Keratinocyte (primary cell): ENCODE data around the gene BCL7A. TPM values are rescaled to one million over a fixed set of nuclear protein-coding genes. Genes with fewer than 3 reads are reported as not detected.

Source experiments
- DNase-seq: peaks from one replicate; pipeline ENCODE4 v3.0.0-alpha.2; 2011; ENCODE audit warnings: low read depth, missing footprints, low spot score
- FAIRE-seq: peaks from 2 replicates; lab custom pipeline; 2011; peaks lifted over from hg19 to GRCh38; lab: Jason Lieb, UNC
- H2AFZ ChIP-seq: 2 replicates; pipeline ENCODE4 v1.6.0; 2012; ENCODE audit warnings: low read length, control low read depth, inconsistent platforms; ENCODE audit not compliant: control insufficient read depth
- H3K27ac ChIP-seq: 2 replicates; pipeline ENCODE4 v1.5.1; 2011; ENCODE audit warnings: low read length; ENCODE audit not compliant: control insufficient read depth, insufficient read depth
- H3K27me3 ChIP-seq: 3 replicates; pipeline ENCODE4 v1.6.0; 2011; ENCODE audit warnings: low read length; ENCODE audit not compliant: control insufficient read depth, insufficient read depth; ENCODE audit errors: extremely low read depth
- H3K36me3 ChIP-seq, 2 experiments: 2 replicates in 1 of 2; 3 replicates in 1 of 2; pipeline ENCODE4 v1.5.1; 2011; ENCODE audit warnings: low read length in 2 of 2, mild to moderate bottlenecking in 1 of 2; ENCODE audit not compliant: control insufficient read depth in 2 of 2, insufficient read depth in 2 of 2; ENCODE audit errors: extremely low read depth in 1 of 2
- H3K4me1 ChIP-seq: 3 replicates; pipeline ENCODE4 v1.5.1; 2011; ENCODE audit warnings: low read length; ENCODE audit not compliant: control insufficient read depth, insufficient read depth; ENCODE audit errors: extremely low read depth
- H3K4me2 ChIP-seq: 3 replicates; pipeline ENCODE4 v1.6.0; 2011; ENCODE audit warnings: low read depth, low read length; ENCODE audit not compliant: control insufficient read depth, insufficient read depth; ENCODE audit errors: extremely low read depth
- H3K4me3 ChIP-seq, 3 experiments: fragments of 200-600 bp in 1 of 3; sonication (generic) in 1 of 3; 2 replicates in 2 of 3; 3 replicates in 1 of 3; pipeline ENCODE4 v1.5.1; 2011 to 2016; ENCODE audit warnings: low read length in 3 of 3, mild to moderate bottlenecking in 3 of 3, control low read depth in 2 of 3, inconsistent platforms in 1 of 3, low read depth in 1 of 3, mixed read lengths in 1 of 3, mixed run types in 1 of 3, moderate library complexity in 1 of 3; ENCODE audit not compliant: control insufficient read depth in 2 of 3, insufficient read depth in 2 of 3; ENCODE audit errors: extremely low read depth in 1 of 3
- H3K79me2 ChIP-seq: 2 replicates; pipeline ENCODE4 v1.6.0; 2012; ENCODE audit warnings: low read length; ENCODE audit not compliant: control insufficient read depth, insufficient read depth
- H3K9ac ChIP-seq: 3 replicates; pipeline ENCODE4 v1.6.0; 2011; ENCODE audit warnings: low read length; ENCODE audit not compliant: control insufficient read depth, insufficient read depth; ENCODE audit errors: extremely low read depth
- H3K9me1 ChIP-seq: 3 replicates; pipeline ENCODE4 v1.6.0; 2011; ENCODE audit warnings: low read length; ENCODE audit not compliant: control insufficient read depth, insufficient read depth; ENCODE audit errors: extremely low read depth
- H3K9me3 ChIP-seq: 2 replicates; pipeline ENCODE4 v1.5.1; 2012; ENCODE audit warnings: low read depth, low read length; ENCODE audit not compliant: control insufficient read depth
- H4K20me1 ChIP-seq: 3 replicates; pipeline ENCODE4 v1.6.0; 2011; ENCODE audit warnings: low read length; ENCODE audit not compliant: control insufficient read depth, insufficient read depth; ENCODE audit errors: extremely low read depth
- CTCF ChIP-seq, 3 experiments: IDR thresholded peaks in 1 of 3; conservative IDR thresholded peaks in 1 of 3; optimal IDR thresholded peaks in 1 of 3; 2 replicates in 2 of 3; 3 replicates in 1 of 3; pipeline versions ENCODE3 to v1.5.1; 2011; ENCODE audit warnings: low read length in 3 of 3, mild to moderate bottlenecking in 3 of 3, moderate library complexity in 2 of 3, control low read depth in 1 of 3, inconsistent platforms in 1 of 3; ENCODE audit not compliant: insufficient read depth in 2 of 3; ENCODE audit errors: extremely low read depth in 1 of 3
- EZH2 ChIP-seq: IDR thresholded peaks from one replicate; pipeline ENCODE4 v1.6.1; 2012; ENCODE audit warnings: inconsistent platforms, mild to moderate bottlenecking, low read length, moderate library complexity
- dilution Hi-C: fragments of 300-500 bp; cut with MboI; formaldehyde crosslinking; loops from one replicate; pipeline ENCODE4 v1.7.0; 2020; ENCODE audit warnings: low sequenced_read_pairs; ENCODE audit not compliant: extremely low pct_ligation_motif_present
- polyA plus RNA-seq, 5 experiments: library from polyadenylated mRNA; depleted of rRNA in 3 of 5; stranded (reverse) in 3 of 5; stranded (forward) in 1 of 5; unstranded in 1 of 5; fragments of >200 nt; gene quantifications; 1 replicate in 1 of 5; 2 replicates in 3 of 5; 3 replicates in 1 of 5; pipeline versions ENCODE4 v1.2.1 to v1.2.3, GENCODE V29; 2011 to 2012; ENCODE audit warnings: missing spikeins in 2 of 5, low read depth in 1 of 5, low replicate concordance in 1 of 5

Gene BCL7A
- polyA plus RNA-seq, 1 donor (not counting 4 experiments of a cell fraction or from before 2014, with no cell fraction given), result 12.8 TPM

- H3K79me2 ChIP-seq, result peaks cover 60% of the 10 kb centered on the region
- peak overlapping the region; percentile 100 for H3K4me2 ChIP-seq
- H3K9ac ChIP-seq, result peak overlapping the region; percentile 91
- peak overlapping the region; percentile 79 for H3K27ac ChIP-seq
- H3K4me3 ChIP-seq, result peak overlapping the region; percentile 62 to 99 (median 99)
- peaks cover 15% of the 10 kb centered on the region for H4K20me1 ChIP-seq
- H3K27me3 ChIP-seq, result no peaks in the 10 kb centered on the region
- dilution Hi-C loops, result loop anchor here (5.0 kb wide), 1 partner anchor 37 kb away; no protein-coding TSS in a partner anchor
- H3K4me1 ChIP-seq, result peaks cover 26% of the 10 kb centered on the region
- H3K9me3 ChIP-seq, result no peaks in the 10 kb centered on the region
- peaks cover 8 to 13% of the 10 kb centered on the region in 2 experiments for H3K36me3 ChIP-seq
- H2AFZ ChIP-seq, result no peak overlapping the region
- TF ChIP-seq CTCF (optimal IDR thresholded peaks at IDR 0.05 in 1 of 3, IDR thresholded peaks at IDR 0.05 in 1 of 3, conservative IDR thresholded peaks at IDR 0.05 in 1 of 3; ENCODE audit: extremely low read depth in 1 of 3, insufficient read depth in 2 of 3, low read length in 3 of 3) (no peak), EZH2 (no peak)
- FAIRE-seq, result peak; percentile 84
- H3K9me1 ChIP-seq, result peaks cover 4% of the 10 kb centered on the region
- no peak for DNase-seq
Observed at GRCh38 chr12:122080149-122081082, 58.7 kb downstream of the BCL7A start.

GRCh38 chr12:122081083-122081696, 59.5 kb downstream of the BCL7A start:
- dilution Hi-C loops, result loop anchor here (5.0 kb wide), 1 partner anchor 36 kb away; no protein-coding TSS in a partner anchor
- no peak for DNase-seq
- Histone ChIP-seq H3K9me3 (no peaks in the 10 kb centered on the region), H3K4me2 (peak overlapping the region; percentile 100), H3K36me3 (peaks cover 12 to 13% of the 10 kb centered on the region in 2 experiments), H3K79me2 (peaks cover 68% of the 10 kb centered on the region), H3K4me1 (peaks cover 26% of the 10 kb centered on the region), H4K20me1 (peaks cover 15% of the 10 kb centered on the region), H2AFZ (no peak overlapping the region), H3K9me1 (peaks cover 4% of the 10 kb centered on the region), H3K27me3 (no peaks in the 10 kb centered on the region), H3K9ac (peak overlapping the region; percentile 91), H3K27ac (peak overlapping the region; percentile 79), H3K4me3 (peak overlapping the region; percentile 62 to 99 (median 99))
- peak; percentile 51 for FAIRE-seq
- TF ChIP-seq EZH2 (no peak), CTCF (optimal IDR thresholded peaks at IDR 0.05 in 1 of 3, IDR thresholded peaks at IDR 0.05 in 1 of 3, conservative IDR thresholded peaks at IDR 0.05 in 1 of 3; ENCODE audit: extremely low read depth in 1 of 3, insufficient read depth in 2 of 3, low read length in 3 of 3) (no peak)
